Stimulated activated CD4-positive, alpha-beta T cell treated with anti-CD3 and anti-CD28 coated beads, Interleukin-2, amount 100 ng/mL, for 24 hours (primary cell): Measurements from ENCODE around the gene HNRNPH1.
A peak's percentile ranks its signal among the peaks of the same experiment; 100 is the strongest.

ENCODE experiments used
- DNase-seq, 2 donors: peaks; one replicate each; pipeline ENCODE4 v3.0.0-alpha.2; 2020

The HNRNPH1 gene

GRCh38 chr5:179621551-179622214 lies 1.8 kb downstream of the HNRNPH1 start:
- no peak for DNase-seq

GRCh38 chr5:179620703-179621350 lies 2.6 kb downstream of the HNRNPH1 start:
- DNase-seq: no peak

- no peak for DNase-seq
Measured at GRCh38 chr5:179620293-179620692, 3.2 kb downstream of the HNRNPH1 start.

GRCh38 chr5:179619776-179620175 lies 3.7 kb downstream of the HNRNPH1 start:
- no peak for DNase-seq

- no peak for DNase-seq
Measured at GRCh38 chr5:179618923-179619554, 4.4 kb downstream of the HNRNPH1 start.

GRCh38 chr5:179617930-179618329 lies 5.5 kb downstream of the HNRNPH1 start:
- no peak for DNase-seq

- no peak for DNase-seq
Measured at GRCh38 chr5:179616002-179616594, 7.4 kb downstream of the HNRNPH1 start.

GRCh38 chr5:179615203-179615602 lies 8.3 kb downstream of the HNRNPH1 start:
- no peak for DNase-seq

GRCh38 chr5:179614745-179615144 lies 8.7 kb downstream of the HNRNPH1 start:
- DNase-seq: no peak

GRCh38 chr5:179613460-179614071 lies 9.9 kb downstream of the HNRNPH1 start:
- DNase-seq: no peak

GRCh38 chr5:179612577-179613459 lies 10.7 kb downstream of the HNRNPH1 start:
- no peak for DNase-seq

GRCh38 chr5:179610903-179611265 lies 12.6 kb downstream of the HNRNPH1 start:
- no peak for DNase-seq

GRCh38 chr5:179610109-179610902 lies 13.2 kb downstream of the HNRNPH1 start:
- DNase-seq: peak in 1 of 2 donors; percentile 14

- DNase-seq: no peak
Measured at GRCh38 chr5:179609834-179610108, 13.7 kb downstream of the HNRNPH1 start.

- peak in 1 of 2 donors; percentile 32 for DNase-seq
Measured at GRCh38 chr5:179608131-179608581, 15.3 kb downstream of the HNRNPH1 start.

- DNase-seq: no peak
Measured at GRCh38 chr5:179607160-179607931, 16.1 kb downstream of the HNRNPH1 start.

GRCh38 chr5:179606910-179607159 lies 16.6 kb downstream of the HNRNPH1 start:
- DNase-seq: no peak

- no peak for DNase-seq
Measured at GRCh38 chr5:179606071-179606909, 17.2 kb downstream of the HNRNPH1 start.

GRCh38 chr5:179605026-179605833 lies 18.2 kb downstream of the HNRNPH1 start:
- no peak for DNase-seq
